Neutrophil (primary cell): ENCODE data around the gene MYOM1.

ENCODE experiments used
- H3K27ac ChIP-seq: fragments of 200-600 bp; sonication (generic); 2 replicates; pipeline ENCODE4 v1.5.1; 2016; ENCODE audit warnings: mild to moderate bottlenecking, moderate library complexity
- H3K27me3 ChIP-seq: fragments of 200-600 bp; sonication (generic); 2 replicates; pipeline ENCODE4 v1.6.0; 2016; ENCODE audit warnings: mild to moderate bottlenecking
- H3K36me3 ChIP-seq: fragments of 200-600 bp; sonication (generic); 2 replicates; pipeline ENCODE4 v1.5.1; 2017
- H3K4me1 ChIP-seq, 2 experiments: fragments of 200-600 bp in 1 of 2; sonication (generic) in 1 of 2; 1 replicate in 1 of 2; 2 replicates in 1 of 2; pipeline versions ENCODE4 v1.5.1 to v1.6.1; 2013 to 2016; ENCODE audit warnings: low read depth in 1 of 2, low read length in 1 of 2, mild to moderate bottlenecking in 1 of 2, moderate library complexity in 1 of 2; ENCODE audit not compliant: control insufficient read depth in 1 of 2, insufficient read depth in 1 of 2
- H3K4me3 ChIP-seq, 2 experiments: fragments of 200-600 bp in 1 of 2; sonication (generic) in 1 of 2; 1 replicate in 1 of 2; 2 replicates in 1 of 2; pipeline ENCODE4 v1.5.1; 2013 to 2016; ENCODE audit warnings: low read depth in 1 of 2, low read length in 1 of 2, mild to moderate bottlenecking in 1 of 2, moderate library complexity in 1 of 2
- H3K9me3 ChIP-seq: fragments of 200-600 bp; sonication (generic); 2 replicates; pipeline ENCODE4 v1.5.1; 2016
- CTCF ChIP-seq: fragments of 200-600 bp; sonication (generic); IDR thresholded peaks from 2 replicates; pipeline ENCODE4 v1.5.1; 2016; ENCODE audit warnings: antibody characterized with exemption

Gene MYOM1

GRCh38 chr18:3164381-3164780 is 55.4 kb downstream of the MYOM1 start:
- Histone ChIP-seq H3K27ac (no peak overlapping the region), H3K36me3 (no peaks in the 10 kb centered on the region), H3K4me1 (peaks cover 22 to 23% of the 10 kb centered on the region in 2 experiments), H3K9me3 (no peaks in the 10 kb centered on the region), H3K27me3 (no peaks in the 10 kb centered on the region), H3K4me3 (no peak overlapping the region)
- TF ChIP-seq CTCF, result no peak

- TF ChIP-seq CTCF, result no peak
- Histone ChIP-seq H3K4me3 (no peak overlapping the region), H3K27me3 (no peaks in the 10 kb centered on the region), H3K36me3 (no peaks in the 10 kb centered on the region), H3K9me3 (no peaks in the 10 kb centered on the region), H3K4me1 (peaks cover 22 to 23% of the 10 kb centered on the region in 2 experiments), H3K27ac (no peak overlapping the region)
These were observed 55.8 kb downstream of the MYOM1 start for GRCh38 chr18:3163968-3164367.

GRCh38 chr18:3162181-3162580 is 57.6 kb downstream of the MYOM1 start:
- no peaks in the 10 kb centered on the region for H3K9me3 ChIP-seq
- H3K4me3 ChIP-seq, result no peak overlapping the region
- no peak overlapping the region for H3K27ac ChIP-seq
- H3K27me3 ChIP-seq, result no peaks in the 10 kb centered on the region
- no peak for TF ChIP-seq CTCF
- peaks cover 19 to 20% of the 10 kb centered on the region in 2 experiments for H3K4me1 ChIP-seq
- H3K36me3 ChIP-seq, result no peaks in the 10 kb centered on the region

- no peaks in the 10 kb centered on the region for H3K36me3 ChIP-seq
- peaks cover 7 to 9% of the 10 kb centered on the region in 2 experiments for H3K4me1 ChIP-seq
- TF ChIP-seq CTCF, result no peak
- no peaks in the 10 kb centered on the region for H3K27me3 ChIP-seq
- H3K9me3 ChIP-seq, result no peaks in the 10 kb centered on the region
- H3K4me3 ChIP-seq, result no peak overlapping the region
- no peak overlapping the region for H3K27ac ChIP-seq
These were observed 59.9 kb downstream of the MYOM1 start for GRCh38 chr18:3159830-3160229.

- no peak for TF ChIP-seq CTCF
- H3K36me3 ChIP-seq, result no peaks in the 10 kb centered on the region
- H3K4me1 ChIP-seq, result no peaks in the 10 kb centered on the region
- no peak overlapping the region for H3K4me3 ChIP-seq
- H3K27me3 ChIP-seq, result no peaks in the 10 kb centered on the region
- no peak overlapping the region for H3K27ac ChIP-seq
- no peaks in the 10 kb centered on the region for H3K9me3 ChIP-seq
These were observed 62.2 kb downstream of the MYOM1 start for GRCh38 chr18:3157606-3158005.

- no peaks in the 10 kb centered on the region for H3K36me3 ChIP-seq
- no peak overlapping the region for H3K4me3 ChIP-seq
- H3K9me3 ChIP-seq, result no peaks in the 10 kb centered on the region
- no peaks in the 10 kb centered on the region for H3K4me1 ChIP-seq
- no peak for TF ChIP-seq CTCF
- H3K27ac ChIP-seq, result no peak overlapping the region
- no peaks in the 10 kb centered on the region for H3K27me3 ChIP-seq
These were observed 62.7 kb downstream of the MYOM1 start for GRCh38 chr18:3157086-3157485.
